ENCODE data around the gene UFSP1. TPM values are rescaled to one million over a fixed set of nuclear protein-coding genes. Genes with fewer than 3 reads are reported as not detected.
"Not testable (repeated sequence)": the region's sequence is repeated elsewhere in the genome, so short reads cannot be mapped to it uniquely, and the experiment has no call there.

The UFSP1 gene
- total RNA-seq, 1 donor from 2014 or later: 4.5 TPM

DNA sequence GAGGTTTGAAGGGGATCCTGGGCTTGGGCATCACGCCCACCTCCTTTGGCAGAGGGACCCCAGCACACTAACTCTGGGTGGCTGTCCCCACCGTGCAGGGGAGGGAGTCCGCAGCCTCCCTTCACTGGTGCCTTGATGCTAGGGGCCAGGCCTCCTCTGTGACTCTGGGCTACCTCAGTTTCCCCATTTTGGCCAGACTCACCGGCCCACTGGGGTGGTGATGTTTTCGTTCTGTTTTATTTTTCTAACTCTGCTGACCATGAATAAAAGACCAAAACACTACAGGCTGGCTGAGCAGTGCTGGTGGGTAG is 22.8 kb downstream of the UFSP1 start:
- peaks cover 12% of the 10 kb centered on the region for H3K4me1 Mint-ChIP-seq
- intact Hi-C loops (cut with micrococcal nuclease): loop anchor here (1.0 to 2.0 kb wide), 2 partner anchors 14 to 30 kb away; partner anchors contain the start of gene SLC12A9
- no peak for DNase-seq
- H3K27me3 Mint-ChIP-seq: no peaks in the 10 kb centered on the region
- H3K4me3 Mint-ChIP-seq: peak overlapping the region; percentile 99
- no peaks in the 10 kb centered on the region for H3K9me3 Mint-ChIP-seq
- peaks cover 36% of the 10 kb centered on the region for H3K36me3 Mint-ChIP-seq (ENCODE audit: low read depth)
- peak overlapping the region; percentile 98 for H3K27ac Mint-ChIP-seq

DNA sequence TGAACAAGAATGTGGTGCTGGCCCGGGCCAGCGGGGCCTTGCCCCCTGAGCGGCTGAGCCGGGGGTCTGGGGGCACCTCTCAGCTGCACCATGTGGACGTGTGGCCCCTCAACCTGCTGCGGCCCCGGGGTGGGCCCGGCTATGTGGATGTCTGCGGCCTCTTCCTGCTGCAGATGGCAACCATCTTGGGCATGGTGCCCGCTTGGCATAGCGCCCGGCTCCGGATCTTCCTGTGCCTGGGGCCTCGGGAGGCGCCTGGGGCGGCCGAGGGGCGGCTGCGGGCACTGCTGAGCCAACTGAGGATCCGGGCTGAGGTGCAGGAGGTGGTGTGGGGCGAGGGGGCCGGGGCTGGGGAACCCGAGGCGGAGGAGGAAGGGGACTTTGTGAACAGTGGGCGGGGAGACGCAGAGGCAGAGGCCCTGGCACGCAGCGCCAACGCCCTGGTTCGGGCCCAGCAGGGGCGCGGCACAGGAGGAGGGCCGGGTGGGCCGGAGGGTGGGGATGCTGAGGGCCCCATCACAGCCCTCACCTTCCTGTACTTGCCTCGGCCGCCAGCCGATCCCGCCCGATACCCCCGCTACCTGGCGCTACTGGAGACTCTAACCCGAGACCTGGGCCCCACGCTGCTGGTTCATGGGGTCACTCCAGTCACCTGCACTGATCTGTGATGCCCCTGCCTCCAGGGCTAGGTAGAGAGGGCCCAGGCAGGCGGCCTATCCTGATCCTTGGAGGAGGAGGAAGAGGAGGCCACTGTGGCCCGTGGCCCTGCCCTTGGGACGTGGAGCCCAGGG is 23.4 kb downstream of the UFSP1 start:
- Mint-ChIP-seq H3K36me3 (ENCODE audit: low read depth) (peaks cover 31% of the 10 kb centered on the region), H3K4me1 (peaks cover 8% of the 10 kb centered on the region), H3K27ac (peak overlapping the region; percentile 98), H3K4me3 (peak overlapping the region; percentile 99), H3K9me3 (no peaks in the 10 kb centered on the region), H3K27me3 (no peaks in the 10 kb centered on the region)
- intact Hi-C loops (cut with micrococcal nuclease): loop anchor here (2.0 kb wide), 1 partner anchor 29 kb away; no protein-coding TSS in a partner anchor
- DNase-seq: peak; percentile 67

GRCh38 chr7:100865372-100865911 is 24.1 kb downstream of the UFSP1 start:
- intact Hi-C loops (cut with micrococcal nuclease): no loop called here
- DNase-seq: no peak
- peaks cover 33% of the 10 kb centered on the region for H3K36me3 Mint-ChIP-seq (ENCODE audit: low read depth)
- H3K27ac Mint-ChIP-seq: no peak overlapping the region
- H3K4me1 Mint-ChIP-seq: peaks cover 7% of the 10 kb centered on the region
- no peak overlapping the region for H3K4me3 Mint-ChIP-seq
- no peaks in the 10 kb centered on the region for H3K9me3 Mint-ChIP-seq
- H3K27me3 Mint-ChIP-seq: no peaks in the 10 kb centered on the region

DNA sequence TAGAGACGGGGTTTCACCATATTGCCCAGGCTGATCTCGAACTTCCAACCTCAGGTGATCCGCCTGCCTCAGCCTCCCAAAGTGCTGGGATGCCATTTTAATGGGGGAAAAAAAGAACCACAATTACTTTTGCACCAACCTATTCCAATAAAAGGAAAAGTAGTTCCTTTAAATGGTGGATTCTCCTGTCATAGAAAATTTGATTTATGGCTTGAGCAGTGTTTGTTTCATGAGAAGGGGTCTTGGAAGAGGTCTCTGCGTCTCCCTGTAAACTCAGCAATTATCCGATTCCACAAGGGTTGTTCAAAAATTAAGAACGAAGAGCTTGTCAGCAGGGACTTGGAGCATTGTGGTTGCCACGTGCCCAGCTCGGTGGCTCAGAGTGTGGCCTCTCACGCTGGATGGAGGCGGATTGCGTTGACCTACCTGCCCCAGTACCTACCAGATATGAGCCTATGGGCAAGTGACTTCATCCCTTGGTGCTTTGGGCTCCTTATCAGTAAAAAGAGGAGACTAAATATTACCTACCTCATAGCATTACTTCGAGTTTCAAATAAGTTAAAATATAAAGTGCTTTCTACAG is 25.2 kb downstream of the UFSP1 start:
- Mint-ChIP-seq H3K27ac (peak overlapping the region; percentile 41), H3K27me3 (no peaks in the 10 kb centered on the region), H3K36me3 (ENCODE audit: low read depth) (peaks cover 41% of the 10 kb centered on the region), H3K4me3 (no peak overlapping the region), H3K9me3 (no peaks in the 10 kb centered on the region), H3K4me1 (peaks cover 7% of the 10 kb centered on the region)
- intact Hi-C loops (cut with micrococcal nuclease): no loop called here
- DNase-seq: no peak

- H3K9me3 Mint-ChIP-seq: no peaks in the 10 kb centered on the region
- intact Hi-C loops (cut with micrococcal nuclease): no loop called here
- no peak for DNase-seq
- H3K27me3 Mint-ChIP-seq: no peaks in the 10 kb centered on the region
- H3K4me3 Mint-ChIP-seq: no peak overlapping the region
- no peak overlapping the region for H3K27ac Mint-ChIP-seq
- H3K4me1 Mint-ChIP-seq: peaks cover 7% of the 10 kb centered on the region
- H3K36me3 Mint-ChIP-seq (ENCODE audit: low read depth): peaks cover 44% of the 10 kb centered on the region
These were observed 26.0 kb downstream of the UFSP1 start for GRCh38 chr7:100863406-100863950.

- Mint-ChIP-seq H3K4me1 (no peaks in the 10 kb centered on the region), H3K27ac (no peak overlapping the region), H3K4me3 (no peak overlapping the region), H3K9me3 (no peaks in the 10 kb centered on the region), H3K36me3 (ENCODE audit: low read depth) (peaks cover 44% of the 10 kb centered on the region), H3K27me3 (no peaks in the 10 kb centered on the region)
- DNase-seq: no peak
- intact Hi-C loops (cut with micrococcal nuclease): no loop called here
These were observed 27.9 kb downstream of the UFSP1 start for GRCh38 chr7:100861616-100861985.

GRCh38 chr7:100860702-100861615 is 28.6 kb downstream of the UFSP1 start:
- no peak overlapping the region for H3K4me3 Mint-ChIP-seq

GRCh38 chr7:100859856-100860255 is 29.7 kb downstream of the UFSP1 start:
- intact Hi-C loops (cut with micrococcal nuclease): no loop called here
- DNase-seq: no peak
- Mint-ChIP-seq H3K27me3 (no peaks in the 10 kb centered on the region), H3K4me1 (no peaks in the 10 kb centered on the region), H3K4me3 (no peak overlapping the region), H3K27ac (no peak overlapping the region), H3K9me3 (no peaks in the 10 kb centered on the region), H3K36me3 (ENCODE audit: low read depth) (peaks cover 44% of the 10 kb centered on the region)

More at GRCh38 chr7:100860702-100861615, 28.6 kb downstream of the UFSP1 start:
- H3K9me3 Mint-ChIP-seq: no peaks in the 10 kb centered on the region
- H3K27ac Mint-ChIP-seq: no peak overlapping the region
- H3K27me3 Mint-ChIP-seq: no peaks in the 10 kb centered on the region
- DNase-seq: no peak
- peaks cover 44% of the 10 kb centered on the region for H3K36me3 Mint-ChIP-seq (ENCODE audit: low read depth)
- H3K4me1 Mint-ChIP-seq: no peaks in the 10 kb centered on the region
- intact Hi-C loops (cut with micrococcal nuclease): no loop called here

- H3K4me3 Mint-ChIP-seq: no peak overlapping the region
- intact Hi-C loops (cut with micrococcal nuclease): no loop called here
- peaks cover 11% of the 10 kb centered on the region for H3K4me1 Mint-ChIP-seq
- no peaks in the 10 kb centered on the region for H3K9me3 Mint-ChIP-seq
- no peaks in the 10 kb centered on the region for H3K27me3 Mint-ChIP-seq
- no peak overlapping the region for H3K27ac Mint-ChIP-seq
- DNase-seq: no peak
- H3K36me3 Mint-ChIP-seq (ENCODE audit: low read depth): peaks cover 35% of the 10 kb centered on the region
These were observed 32.6 kb downstream of the UFSP1 start for GRCh38 chr7:100856871-100857282.

GRCh38 chr7:100855515-100855914 is 34.0 kb downstream of the UFSP1 start:
- Mint-ChIP-seq H3K27ac (no peak overlapping the region), H3K36me3 (ENCODE audit: low read depth) (peaks cover 30% of the 10 kb centered on the region), H3K4me1 (peaks cover 12% of the 10 kb centered on the region), H3K27me3 (no peaks in the 10 kb centered on the region), H3K9me3 (no peaks in the 10 kb centered on the region), H3K4me3 (no peak overlapping the region)
- no peak for DNase-seq
- intact Hi-C loops (cut with micrococcal nuclease): no loop called here

- H3K27me3 Mint-ChIP-seq, H3K4me3 Mint-ChIP-seq, DNase-seq, H3K27ac Mint-ChIP-seq, H3K9me3 Mint-ChIP-seq: not testable (repeated sequence)
- peaks cover 12% of the 10 kb centered on the region for H3K4me1 Mint-ChIP-seq
- intact Hi-C loops (cut with micrococcal nuclease): loop anchor here (5.0 kb wide), 2 partner anchors 223 to 268 kb away; partner anchors contain the start of genes FBXO24 and LRCH4
- H3K36me3 Mint-ChIP-seq (ENCODE audit: low read depth): peaks cover 26% of the 10 kb centered on the region
These were observed 34.6 kb downstream of the UFSP1 start for GRCh38 chr7:100854899-100855298.

DNA sequence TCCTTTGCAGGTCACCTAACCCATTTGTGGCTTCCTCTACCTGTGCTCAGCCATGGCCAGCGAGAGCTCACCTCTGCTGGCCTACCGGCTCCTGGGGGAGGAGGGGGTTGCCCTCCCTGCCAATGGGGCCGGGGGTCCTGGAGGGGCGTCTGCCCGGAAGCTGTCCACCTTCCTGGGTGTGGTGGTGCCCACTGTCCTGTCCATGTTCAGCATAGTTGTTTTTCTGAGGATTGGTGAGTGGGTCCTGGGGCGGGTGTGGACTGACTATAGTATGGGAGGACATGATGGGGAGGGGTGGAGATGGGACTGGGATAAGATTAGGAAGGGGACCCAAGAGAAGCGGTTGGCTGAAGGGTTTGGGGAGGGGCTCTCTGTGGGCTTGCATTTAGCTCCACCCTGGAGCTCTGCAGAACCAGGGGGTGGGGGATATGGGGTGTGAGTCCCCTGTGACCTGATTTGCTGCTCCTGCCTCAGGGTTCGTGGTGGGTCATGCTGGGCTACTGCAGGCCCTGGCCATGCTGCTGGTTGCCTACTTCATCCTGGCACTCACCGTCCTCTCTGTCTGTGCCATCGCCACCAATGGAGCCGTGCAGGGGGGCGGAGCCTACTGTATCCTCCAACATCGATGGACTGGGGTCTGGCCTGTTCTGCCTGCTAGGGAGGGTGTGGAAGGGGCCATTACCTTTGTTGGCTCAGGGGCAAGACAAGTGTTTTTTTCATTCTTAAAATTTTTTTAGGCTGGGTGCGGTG is 35.2 kb downstream of the UFSP1 start:
- Mint-ChIP-seq H3K27ac (no peak overlapping the region), H3K27me3 (no peaks in the 10 kb centered on the region)
- intact Hi-C loops (cut with micrococcal nuclease): loop anchor here (5.0 kb wide), 2 partner anchors 222 to 267 kb away; partner anchors contain the start of genes FBXO24 and LRCH4

More for the DNA sequence above, 35.2 kb downstream of the UFSP1 start:
- H3K36me3 Mint-ChIP-seq (ENCODE audit: low read depth): peaks cover 20% of the 10 kb centered on the region
- no peaks in the 10 kb centered on the region for H3K9me3 Mint-ChIP-seq
- H3K4me3 Mint-ChIP-seq: peak overlapping the region; percentile 95
- H3K4me1 Mint-ChIP-seq: peaks cover 12% of the 10 kb centered on the region
- no peak for DNase-seq
